H1 (cell line): ENCODE measurements around the gene COL4A3. TPM values are rescaled to one million over a fixed set of nuclear protein-coding genes. Genes with fewer than 3 reads are reported as not detected.
"Not testable (repeated sequence)": the region's sequence is repeated elsewhere in the genome, so short reads cannot be mapped to it uniquely, and the experiment has no call there.

Experiments used
- CTCF ChIA-PET: fragments of 300-600 bp; sonication (Branson Sonifier 250); formaldehyde crosslinking; loops from one replicate; lab custom pipeline; 2021; ENCODE audit not compliant: partially characterized antibody; lab: Charles Lee
- POLR2A ChIA-PET: fragments of 300-600 bp; sonication (Branson Sonifier 250); formaldehyde crosslinking; loops from one replicate; lab custom pipeline; 2021; ENCODE audit warnings: inconsistent platforms; ENCODE audit not compliant: partially characterized antibody; lab: Charles Lee
- DNase-seq, 2 experiments: peaks; one replicate each; pipeline versions ENCODE4 v3.0.0 to v3.0.0-alpha.2; 2010 to 2022; ENCODE audit warnings: low spot score in 2 of 2, low read depth in 1 of 2, mixed read lengths in 1 of 2
- FAIRE-seq: peaks from 2 replicates; lab custom pipeline; 2011; peaks lifted over from hg19 to GRCh38; lab: Jason Lieb, UNC
- H2AFZ ChIP-seq: 2 replicates; pipeline ENCODE4 v1.8.1; 2012; ENCODE audit warnings: low read length, inconsistent platforms
- H2AK5ac ChIP-seq: 2 replicates; pipeline ENCODE4 v1.6.1; 2013; ENCODE audit warnings: low read depth, low read length
- H2BK120ac ChIP-seq: replicated peaks from 2 replicates; pipeline ENCODE3; 2013; ENCODE audit warnings: low read depth, low read length, inconsistent platforms
- H2BK12ac ChIP-seq: 2 replicates; pipeline ENCODE4 v1.6.1; 2013; ENCODE audit warnings: low read depth, low read length
- H2BK15ac ChIP-seq: 2 replicates; pipeline ENCODE4 v1.6.1; 2013; ENCODE audit warnings: low read length
- H2BK20ac ChIP-seq: 2 replicates; pipeline ENCODE4 v1.6.1; 2013; ENCODE audit warnings: low read length
- H2BK5ac ChIP-seq: 2 replicates; pipeline ENCODE4 v1.6.1; 2013; ENCODE audit warnings: low read depth, low read length
- H3K14ac ChIP-seq: 2 replicates; pipeline ENCODE4 v1.6.1; 2013; ENCODE audit warnings: inconsistent platforms; ENCODE audit not compliant: insufficient read length
- H3K18ac ChIP-seq: 2 replicates; pipeline ENCODE4 v1.6.1; 2013; ENCODE audit warnings: low read length; ENCODE audit errors: extremely low read depth
- H3K23ac ChIP-seq: 2 replicates; pipeline ENCODE4 v1.6.1; 2013; ENCODE audit warnings: inconsistent platforms; ENCODE audit not compliant: insufficient read length
- H3K23me2 ChIP-seq: 2 replicates; pipeline ENCODE4 v1.6.1; 2013; ENCODE audit warnings: low read depth, low read length
- H3K27ac ChIP-seq: 2 replicates; pipeline ENCODE4 v1.6.1; 2011; ENCODE audit warnings: low read depth, low read length, inconsistent platforms
- H3K27me3 ChIP-seq, 4 experiments: replicated peaks in 1 of 4; 1 replicate in 1 of 4; 2 replicates in 3 of 4; pipeline versions ENCODE4 v1.6.1 to v1.8.1; 2011 to 2013; ENCODE audit warnings: low read length in 3 of 4, mild to moderate bottlenecking in 3 of 4, inconsistent platforms in 2 of 4, mixed read lengths in 2 of 4, moderate library complexity in 1 of 4; ENCODE audit not compliant: control insufficient read depth in 3 of 4, insufficient read depth in 3 of 4; ENCODE audit errors: extremely low read depth in 1 of 4
- H3K36me3 ChIP-seq, 4 experiments: 2 replicates each; pipeline versions ENCODE4 v1.6.1 to v1.8.1; 2011 to 2013; ENCODE audit warnings: mild to moderate bottlenecking in 4 of 4, low read length in 3 of 4, moderate library complexity in 2 of 4, control low read depth in 1 of 4, inconsistent platforms in 1 of 4; ENCODE audit not compliant: insufficient read depth in 4 of 4, control insufficient read depth in 2 of 4
- H3K4ac ChIP-seq: replicated peaks from 2 replicates; pipeline ENCODE3; 2013; ENCODE audit warnings: low read length, low read depth, mixed read lengths, inconsistent platforms; ENCODE audit not compliant: insufficient read length
- H3K4me1 ChIP-seq, 4 experiments: replicated peaks in 1 of 4; 1 replicate in 1 of 4; 2 replicates in 3 of 4; pipeline versions ENCODE4 v1.6.1 to v1.8.1; 2011 to 2013; ENCODE audit warnings: low read length in 3 of 4, inconsistent platforms in 2 of 4, mixed read lengths in 1 of 4; ENCODE audit not compliant: insufficient read depth in 4 of 4, control insufficient read depth in 3 of 4
- H3K4me2 ChIP-seq, 2 experiments: 2 replicates each; pipeline versions ENCODE4 v1.6.1 to v1.8.1; 2011 to 2013; ENCODE audit warnings: low read depth in 2 of 2, low read length in 2 of 2, control low read depth in 1 of 2, inconsistent platforms in 1 of 2, mild to moderate bottlenecking in 1 of 2; ENCODE audit not compliant: insufficient read depth in 1 of 2
- H3K4me3 ChIP-seq, 4 experiments: fragments of 200-600, 300-600 bp in 1 of 4; sonication (generic), shearing (Covaris generic), sonication (Bioruptor Twin) in 1 of 4; 2 replicates each; pipeline versions ENCODE4 v1.5.1 to v1.8.1; 2011 to 2016; ENCODE audit warnings: low read length in 4 of 4, low read depth in 3 of 4, control low read depth in 2 of 4, inconsistent platforms in 2 of 4, mild to moderate bottlenecking in 2 of 4, mixed read lengths in 1 of 4, moderate library complexity in 1 of 4; ENCODE audit not compliant: insufficient read depth in 2 of 4; ENCODE audit errors: extremely low read depth in 1 of 4
- H3K56ac ChIP-seq: replicated peaks from 2 replicates; pipeline ENCODE3; 2013; ENCODE audit warnings: low read depth, mild to moderate bottlenecking, mixed read lengths, low read length, inconsistent platforms; ENCODE audit not compliant: insufficient read length
- H3K79me1 ChIP-seq: 2 replicates; pipeline ENCODE4 v1.6.1; 2013; ENCODE audit warnings: low read depth, low read length, control low read depth
- H3K79me2 ChIP-seq, 2 experiments: 2 replicates each; pipeline versions ENCODE4 v1.6.1 to v1.8.1; 2012 to 2013; ENCODE audit warnings: low read length in 2 of 2, mild to moderate bottlenecking in 2 of 2, inconsistent platforms in 1 of 2; ENCODE audit not compliant: insufficient read depth in 2 of 2, control insufficient read depth in 1 of 2
- H3K9ac ChIP-seq, 4 experiments: replicated peaks in 1 of 4; 1 replicate in 1 of 4; 2 replicates in 3 of 4; pipeline versions ENCODE4 v1.6.1 to v1.8.1; 2011 to 2013; ENCODE audit warnings: low read depth in 3 of 4, low read length in 3 of 4, control low read depth in 2 of 4, mild to moderate bottlenecking in 2 of 4, moderate library complexity in 2 of 4, inconsistent platforms in 1 of 4; ENCODE audit errors: extremely low read depth in 1 of 4
- H3K9me3 ChIP-seq, 2 experiments: 2 replicates each; pipeline versions ENCODE4 v1.6.1 to v1.8.1; 2012 to 2013; ENCODE audit warnings: mild to moderate bottlenecking in 2 of 2, moderate library complexity in 2 of 2, control low read depth in 1 of 2, inconsistent platforms in 1 of 2, low read depth in 1 of 2, low read length in 1 of 2, mixed read lengths in 1 of 2; ENCODE audit not compliant: insufficient read depth in 2 of 2
- H4K20me1 ChIP-seq, 2 experiments: replicated peaks in 1 of 2; 2 replicates each; pipeline versions ENCODE3 to v1.8.1; 2011 to 2013; ENCODE audit warnings: inconsistent platforms in 2 of 2, low read length in 2 of 2, mild to moderate bottlenecking in 1 of 2; ENCODE audit not compliant: insufficient read depth in 2 of 2, control insufficient read depth in 1 of 2
- H4K5ac ChIP-seq: 2 replicates; pipeline ENCODE4 v1.6.1; 2013; ENCODE audit warnings: low read length, low read depth, mixed read lengths, inconsistent platforms; ENCODE audit not compliant: insufficient read length
- H4K8ac ChIP-seq: 2 replicates; pipeline ENCODE4 v1.8.0; 2013; ENCODE audit warnings: mild to moderate bottlenecking, moderate library complexity, low read length, inconsistent platforms; ENCODE audit not compliant: insufficient read depth; ENCODE audit errors: extremely low read depth
- H4K91ac ChIP-seq: replicated peaks from 2 replicates; pipeline ENCODE3; 2013; ENCODE audit warnings: low read length, mixed read lengths, inconsistent platforms; ENCODE audit not compliant: insufficient read length
- whole genome bisulfite sequencing, 2 experiments: shearing (Covaris generic) in 1 of 2; methylation state at CpG; one replicate each; pipeline versions ENCODE4 v1.1.6 to v1.1.7; 2013 to 2015; ENCODE audit warnings: low lambda C conversion rate in 2 of 2, mixed read lengths in 2 of 2, inconsistent platforms in 1 of 2, low coverage in 1 of 2, missing lambda C conversion rate in 1 of 2; ENCODE audit not compliant: insufficient replicate concordance in 2 of 2, insufficient coverage in 1 of 2, insufficient read length in 1 of 2; ENCODE audit errors: extremely low coverage in 1 of 2, missing lambda C conversion rate in 1 of 2; 5-methylcytosine and 5-hydroxymethylcytosine counted together
- polyA plus RNA-seq, 7 experiments: library from polyadenylated mRNA; depleted of rRNA in 3 of 7; stranded (reverse) in 5 of 7; unstranded in 2 of 7; fragments of >200 nt in 5 of 7; fragments of 200-250 nt in 2 of 7; gene quantifications; 1 replicate in 5 of 7; 2 replicates in 1 of 7; 4 replicates in 1 of 7; pipeline versions ENCODE4 v1.2.1 to v1.2.3, GENCODE V29; 2011 to 2013; ENCODE audit warnings: missing spikeins in 2 of 7, mixed read lengths in 2 of 7
- total RNA-seq: library from RNA; stranded (reverse); fragmentation: NEBNext Ultra II Directional; extraction: Animal tissue kit (Norgen Biotek cat#: 25700); gene quantifications from 2 replicates; pipeline ENCODE4 v1.2.1, GENCODE V29; 2021

Gene COL4A3
- total and polyA plus RNA-seq, 2 of the 8 experiments (the other 6 are each of a cell fraction or from before 2014, with no cell fraction given) = 0.12 to 0.17 TPM

GRCh38 chr2:227225641-227226040 is 61.2 kb downstream of the COL4A3 start:
- H4K8ac ChIP-seq, FAIRE-seq, H3K4me3 ChIP-seq, H2AFZ ChIP-seq, H2BK12ac ChIP-seq, H2AK5ac ChIP-seq, H3K36me3 ChIP-seq, H3K27me3 ChIP-seq, H3K14ac ChIP-seq, H4K5ac ChIP-seq, H3K4me2 ChIP-seq, H2BK5ac ChIP-seq, POLR2A ChIA-PET, H2BK20ac ChIP-seq, H2BK120ac ChIP-seq, CTCF ChIA-PET, H3K18ac ChIP-seq, H4K20me1 ChIP-seq, H3K4me1 ChIP-seq, H3K4ac ChIP-seq, H3K23ac ChIP-seq, H3K23me2 ChIP-seq, H3K9me3 ChIP-seq, H3K56ac ChIP-seq, H3K79me2 ChIP-seq, H3K79me1 ChIP-seq, H2BK15ac ChIP-seq, H3K27ac ChIP-seq, DNase-seq, H4K91ac ChIP-seq, H3K9ac ChIP-seq: not testable (repeated sequence)
- 98% methylated on average over 6 of the region's 6 CpGs; no CpG with 5 or more reads in 1 of the 2 experiments for WGBS, 2 experiments
